PC-3 (cell line): ENCODE measurements around the gene SYP.

Experiments
- CTCF ChIP-seq: fragments of 300-600 bp; sonication (generic); conservative IDR thresholded peaks from 2 replicates; pipeline ENCODE4 v1.5.1; 2017; ENCODE audit warnings: antibody characterized with exemption, low read depth, mild to moderate bottlenecking, low read length
- EZH2 ChIP-seq: fragments of 300-600 bp; sonication (generic); IDR thresholded peaks from one replicate; pipeline ENCODE4 v1.6.1; 2017; ENCODE audit warnings: antibody characterized with exemption, mild to moderate bottlenecking, low read length; ENCODE audit not compliant: unreplicated experiment

GRCh38 chrX:49199315-49199595, 738 bp downstream of the SYP start:
- TF ChIP-seq CTCF: no peak
- no peak for TF ChIP-seq EZH2
